GM21515 (cell line): ENCODE measurements around the gene TXNRD3.
"Not testable (repeated sequence)": the region's sequence is repeated elsewhere in the genome, so short reads cannot be mapped to it uniquely, and the experiment has no call there.

Source experiments
- ATAC-seq: cut with Tn5 transposase; IDR thresholded peaks from one replicate; pipeline ENCODE4 v1.9.1; 2021; ENCODE audit not compliant: unreplicated experiment

TXNRD3 gene

GRCh38 chr3:126649556-126650092, 5.3 kb downstream of the TXNRD3 start:
- ATAC-seq: no peak

- no peak for ATAC-seq
These were observed 8.2 kb downstream of the TXNRD3 start for GRCh38 chr3:126646674-126647073.

GRCh38 chr3:126644615-126645014, 10.3 kb downstream of the TXNRD3 start:
- no peak for ATAC-seq

- ATAC-seq: no peak
These were observed 16.1 kb downstream of the TXNRD3 start for GRCh38 chr3:126638790-126639189.

- ATAC-seq: no peak
These were observed 18.5 kb downstream of the TXNRD3 start for GRCh38 chr3:126636436-126636835.

GRCh38 chr3:126634803-126635202, 20.1 kb downstream of the TXNRD3 start:
- no peak for ATAC-seq

GRCh38 chr3:126630020-126630419, 24.9 kb downstream of the TXNRD3 start:
- no peak for ATAC-seq

GRCh38 chr3:126625735-126626134, 29.2 kb downstream of the TXNRD3 start:
- ATAC-seq: not testable (repeated sequence)

- no peak for ATAC-seq
These were observed 32.2 kb downstream of the TXNRD3 start for GRCh38 chr3:126622694-126623093.

GRCh38 chr3:126621627-126622345, 33.1 kb downstream of the TXNRD3 start:
- no peak for ATAC-seq

GRCh38 chr3:126621171-126621570, 33.8 kb downstream of the TXNRD3 start:
- no peak for ATAC-seq

- ATAC-seq: no peak
These were observed 34.2 kb downstream of the TXNRD3 start for GRCh38 chr3:126620738-126621137.

GRCh38 chr3:126618760-126619159, 36.2 kb downstream of the TXNRD3 start:
- ATAC-seq: no peak

- ATAC-seq: no peak
These were observed 36.9 kb downstream of the TXNRD3 start for GRCh38 chr3:126618021-126618420.

- no peak for ATAC-seq
These were observed 37.4 kb downstream of the TXNRD3 start for GRCh38 chr3:126617571-126617970.

- ATAC-seq: no peak
These were observed 38.0 kb downstream of the TXNRD3 start for GRCh38 chr3:126616931-126617330.

GRCh38 chr3:126613479-126614188, 41.3 kb downstream of the TXNRD3 start:
- ATAC-seq: no peak

- no peak for ATAC-seq
These were observed 42.3 kb downstream of the TXNRD3 start for GRCh38 chr3:126612479-126613205.

- no peak for ATAC-seq
These were observed 45.0 kb downstream of the TXNRD3 start for GRCh38 chr3:126609909-126610308.

- no peak for ATAC-seq
These were observed 47.6 kb downstream of the TXNRD3 start for GRCh38 chr3:126607214-126607908.

- no peak for ATAC-seq
These were observed 48.9 kb downstream of the TXNRD3 start for GRCh38 chr3:126606001-126606400.
